Inflammatory macrophage treated with lipopolysaccharide for 1 hour (primary cell): Measurements from ENCODE around the gene BRIP1.
"Not testable (repeated sequence)": the region's sequence is repeated elsewhere in the genome, so short reads cannot be mapped to it uniquely, and the experiment has no call there.

Experiments used
- DNase-seq, 2 donors: peaks; one replicate each; pipeline ENCODE4 v3.0.0-alpha.2; 2020 to 2022

The BRIP1 gene

DNA sequence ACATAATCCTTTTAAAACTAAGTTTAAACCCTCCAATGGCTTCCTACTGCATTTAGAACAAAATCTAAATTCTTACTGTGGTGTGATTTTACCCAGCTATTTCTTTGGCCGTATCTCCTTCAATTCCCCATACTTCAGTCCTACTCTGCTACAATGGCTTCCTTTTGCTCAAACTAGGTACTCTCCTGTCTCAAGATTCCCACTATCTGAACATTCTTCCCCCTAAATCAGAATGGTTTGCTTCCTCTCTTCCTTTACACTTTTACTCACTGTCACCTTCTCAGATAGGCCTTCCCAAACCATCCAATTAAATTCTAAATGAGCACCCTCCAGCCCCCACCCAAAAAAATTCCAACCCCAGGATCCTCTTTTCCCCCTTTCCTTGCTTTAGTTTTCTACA, 109.2 kb downstream of the BRIP1 start:
- no peak for DNase-seq

DNA sequence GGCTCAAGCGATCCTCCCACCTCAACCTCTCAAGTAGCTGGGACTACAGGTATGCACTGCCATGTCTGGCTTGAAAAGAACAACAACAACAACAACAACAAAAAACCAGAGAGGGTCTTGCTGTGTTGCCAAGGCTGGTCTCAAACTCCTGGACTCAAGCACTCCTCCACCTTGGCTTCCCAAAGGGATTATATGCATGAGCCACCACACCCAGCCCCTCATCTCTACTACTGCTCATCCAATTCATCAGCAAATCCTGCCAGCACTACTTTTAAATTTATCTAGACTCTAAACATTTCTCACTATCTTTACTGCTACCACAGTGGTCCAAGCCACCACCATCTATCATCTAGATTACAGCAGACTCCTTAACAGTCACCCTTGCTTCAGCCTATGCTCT, 109.6 kb downstream of the BRIP1 start:
- DNase-seq, result no peak

DNA sequence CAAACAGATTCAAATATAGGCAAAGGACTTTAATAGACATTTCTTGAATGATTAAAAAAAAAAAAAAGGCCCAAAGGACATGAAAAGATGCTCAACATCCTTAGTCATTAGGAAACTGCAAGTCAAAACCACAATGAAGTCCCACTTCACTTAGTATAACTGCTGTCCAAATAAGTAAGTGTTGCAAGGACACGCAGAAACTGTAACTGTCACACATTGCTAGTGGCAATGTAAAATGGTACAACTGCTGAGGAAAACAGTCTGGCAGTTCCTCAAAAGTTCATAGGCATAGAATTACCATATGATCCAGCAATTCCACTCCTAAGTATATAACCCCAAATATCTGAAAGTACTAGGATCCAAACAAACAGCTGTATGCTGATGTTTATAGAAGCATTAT, 112.7 kb downstream of the BRIP1 start:
- peak in 1 of 2 donors; percentile 3 for DNase-seq

DNA sequence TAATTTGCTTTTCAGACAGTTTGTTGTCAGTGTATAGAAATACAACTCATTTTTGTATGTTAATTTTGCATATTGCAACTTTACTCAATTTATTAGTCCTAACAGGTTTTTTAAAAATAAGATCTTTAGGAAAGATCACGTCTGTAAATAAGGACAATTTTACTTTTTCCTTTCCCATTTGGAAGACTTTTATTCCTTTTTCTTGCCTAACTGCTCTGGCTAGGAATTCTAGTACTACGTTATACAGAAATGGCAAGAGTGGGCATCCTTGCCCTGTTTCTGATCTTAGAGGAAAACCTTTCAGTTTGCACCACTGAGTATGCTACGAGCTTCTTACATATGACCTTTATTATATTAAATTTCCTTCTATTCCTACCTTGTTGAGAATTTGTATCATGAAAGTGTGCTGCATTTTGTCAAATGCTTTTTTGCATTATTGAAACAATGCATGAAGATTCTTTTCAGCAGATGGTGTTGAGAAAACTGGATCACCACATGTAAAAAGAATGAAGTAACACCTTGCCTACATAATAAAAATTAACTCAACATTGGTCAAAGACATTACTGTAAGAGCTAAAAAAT, 113.4 kb downstream of the BRIP1 start:
- DNase-seq, result no peak

DNA sequence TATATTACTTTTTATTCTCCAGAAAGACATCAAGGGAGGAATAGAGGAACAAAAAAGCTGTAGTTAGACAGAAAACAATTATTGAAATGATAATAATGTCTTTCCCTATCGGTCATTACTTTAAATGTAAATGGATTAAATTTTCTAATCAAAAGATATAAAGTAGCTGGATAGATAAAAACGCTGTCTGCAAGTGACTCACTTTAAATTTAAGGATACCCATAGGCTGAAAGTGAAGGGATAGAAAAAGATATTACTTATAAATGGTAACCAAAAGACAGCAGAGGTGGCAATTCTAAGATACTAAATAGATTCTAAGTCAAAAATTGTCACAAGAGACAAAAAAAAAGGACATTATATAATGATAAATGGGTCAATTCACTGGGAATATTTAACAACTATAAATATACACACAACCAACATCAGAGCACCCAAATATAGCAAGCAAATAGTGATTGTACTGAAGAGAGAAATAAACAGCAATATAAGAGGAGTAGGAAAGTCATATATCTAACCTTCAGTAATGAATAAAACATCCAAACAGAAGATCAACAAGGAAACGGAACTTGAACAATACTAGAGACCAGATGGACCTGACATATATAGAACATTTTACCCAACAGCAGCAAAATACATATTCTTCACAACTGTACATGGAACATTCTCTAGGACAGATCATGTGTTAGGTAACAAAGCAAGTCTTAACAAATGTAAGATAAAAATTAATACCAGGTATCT, 116.9 kb downstream of the BRIP1 start:
- DNase-seq, result no peak

DNA sequence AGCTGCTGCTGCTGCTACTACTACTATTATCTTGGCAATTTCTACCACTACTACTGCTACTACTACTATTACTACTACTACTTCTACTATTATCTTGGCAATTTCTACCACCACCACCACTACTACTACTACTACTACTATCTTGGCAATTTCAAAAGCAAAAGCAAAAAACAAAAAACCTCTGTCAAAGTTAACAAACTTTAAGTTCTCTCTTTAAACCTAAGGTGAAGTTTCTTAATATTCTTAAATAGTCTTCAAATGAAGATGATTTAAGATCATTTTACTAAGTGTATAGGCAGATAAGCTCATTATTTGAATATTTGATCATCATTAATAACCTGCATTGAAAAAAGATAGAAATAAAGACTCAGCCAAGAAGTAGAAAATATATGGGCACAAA, 118.5 kb downstream of the BRIP1 start:
- DNase-seq, result no peak

DNA sequence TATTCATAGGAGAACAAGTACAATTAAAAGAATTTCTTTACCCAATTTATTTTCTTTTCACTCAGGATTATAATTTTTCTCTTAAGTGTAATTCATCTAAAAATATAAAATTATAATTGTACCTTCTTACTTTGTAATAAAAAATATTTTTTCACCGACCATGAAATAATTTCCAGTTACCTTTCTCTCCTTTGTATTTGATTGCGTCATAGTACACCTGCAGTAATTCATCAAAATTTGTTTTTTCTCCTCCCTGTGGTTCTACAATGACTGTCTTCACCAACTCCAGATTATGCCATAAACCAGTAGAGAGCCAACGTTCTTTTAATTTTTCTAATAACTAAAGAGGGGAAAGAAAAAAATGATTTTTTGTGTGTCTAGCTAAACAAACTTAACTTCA, 119.1 kb downstream of the BRIP1 start:
- no peak for DNase-seq

DNA sequence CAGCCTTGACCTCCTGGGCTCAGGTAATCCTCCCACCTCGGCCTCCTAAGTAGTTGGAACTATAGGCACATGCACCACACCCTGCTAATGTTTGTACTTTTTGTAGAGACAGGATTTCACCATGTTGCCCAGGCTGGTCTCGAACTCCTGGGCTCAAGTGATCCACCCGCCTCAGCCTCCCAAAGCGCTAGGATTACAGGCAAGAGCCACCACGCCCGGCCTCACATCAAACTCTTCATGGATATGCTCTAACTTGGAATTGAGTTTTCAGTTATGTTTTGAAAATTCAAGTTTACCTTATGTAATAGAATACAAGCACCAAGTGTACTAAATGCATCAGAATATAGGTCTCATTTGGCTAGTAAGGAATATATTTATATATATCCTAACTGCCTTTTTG, 119.6 kb downstream of the BRIP1 start:
- no peak for DNase-seq

DNA sequence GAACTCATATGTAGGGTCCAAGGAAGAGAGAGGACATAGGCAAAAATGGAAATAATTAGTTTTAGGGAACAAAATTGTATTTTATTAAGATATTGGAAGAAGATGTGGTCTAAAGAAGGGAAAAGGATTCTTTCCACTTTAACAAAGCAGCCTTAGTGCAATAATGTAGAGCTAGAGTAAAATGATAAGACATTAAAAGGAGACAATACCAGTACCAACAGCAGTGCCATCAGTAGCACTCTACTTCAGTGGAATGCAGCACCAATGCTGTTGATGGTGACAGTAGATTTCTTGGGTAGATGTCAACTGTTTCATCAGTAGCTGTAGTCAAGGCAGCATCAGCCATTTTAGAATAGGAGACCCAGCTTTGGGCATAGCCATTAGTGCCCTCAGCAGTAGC, 124.3 kb downstream of the BRIP1 start:
- DNase-seq, result no peak

DNA sequence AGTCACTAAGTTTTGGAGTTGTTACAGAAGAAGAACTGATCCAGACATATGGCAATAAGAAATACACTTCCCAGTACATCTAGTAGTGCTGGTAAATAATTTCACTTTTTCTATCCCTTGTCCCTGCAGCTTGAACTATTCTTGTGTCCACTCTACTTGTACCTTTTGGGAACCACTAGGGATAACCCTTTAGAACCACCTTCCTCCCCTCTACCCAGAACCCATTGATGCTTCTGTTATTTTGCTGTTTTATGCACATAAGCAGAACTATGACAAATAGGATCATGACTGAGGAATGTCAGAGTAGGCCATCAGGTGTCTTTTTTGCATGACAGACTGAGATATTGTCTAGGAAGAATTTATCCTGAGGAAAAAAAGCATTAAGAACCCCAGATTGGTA, 125.1 kb downstream of the BRIP1 start:
- no peak for DNase-seq

DNA sequence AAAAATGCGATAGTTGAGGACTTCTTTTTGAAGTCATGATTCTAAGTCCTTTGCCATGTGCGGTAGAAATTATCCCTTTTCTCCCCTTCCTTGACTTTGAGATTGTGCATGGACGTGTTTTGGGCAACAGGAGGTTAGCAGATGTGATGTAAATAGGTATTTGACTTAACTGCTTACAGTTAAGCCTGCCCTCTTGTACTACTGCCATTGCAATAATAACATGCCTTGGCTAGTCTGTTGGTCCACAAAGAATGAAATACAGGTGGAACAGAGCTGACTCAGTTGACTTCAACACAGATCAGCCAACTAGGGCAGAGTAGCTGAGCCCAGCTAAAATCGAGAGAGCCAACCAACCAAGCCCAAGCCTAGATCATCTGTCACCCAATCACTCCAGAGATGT, 125.5 kb downstream of the BRIP1 start:
- DNase-seq, result no peak

DNA sequence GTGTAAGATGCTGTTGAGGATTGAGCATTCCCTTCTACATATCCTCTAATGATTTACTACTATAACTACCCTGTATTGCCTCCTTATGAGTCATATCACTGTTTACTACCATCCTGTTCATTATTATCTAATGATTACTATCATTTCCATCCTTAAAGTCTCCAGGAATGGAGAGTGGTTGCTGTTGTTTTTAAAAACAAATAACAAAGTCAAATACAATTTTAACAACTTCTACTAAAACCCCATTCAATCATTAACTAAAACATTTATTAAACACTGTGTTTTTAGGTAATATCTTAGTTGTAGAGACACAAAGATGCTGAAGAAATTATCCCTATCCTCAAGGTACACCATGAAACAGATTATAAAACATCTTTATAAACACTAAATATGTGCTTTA, 126.9 kb downstream of the BRIP1 start:
- DNase-seq, result no peak

DNA sequence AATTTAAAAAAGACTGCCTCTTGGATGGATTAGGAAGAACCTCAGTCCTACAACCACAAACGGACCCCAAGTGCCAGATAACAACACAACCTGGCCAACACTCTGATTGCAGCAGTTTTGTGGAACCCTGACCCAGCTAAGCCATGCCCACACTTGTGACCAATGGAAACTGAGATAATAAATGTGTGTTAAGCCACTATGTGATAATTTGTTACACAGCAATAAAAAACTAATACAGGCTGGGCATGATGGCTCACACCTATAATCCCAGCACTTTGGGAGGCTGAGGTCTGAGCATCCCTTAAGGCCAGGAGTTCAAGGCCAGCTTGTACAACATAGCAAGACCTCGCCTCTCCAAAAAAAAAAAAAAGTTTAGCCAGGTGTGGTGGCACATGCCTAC, 127.5 kb downstream of the BRIP1 start:
- DNase-seq, result no peak

DNA sequence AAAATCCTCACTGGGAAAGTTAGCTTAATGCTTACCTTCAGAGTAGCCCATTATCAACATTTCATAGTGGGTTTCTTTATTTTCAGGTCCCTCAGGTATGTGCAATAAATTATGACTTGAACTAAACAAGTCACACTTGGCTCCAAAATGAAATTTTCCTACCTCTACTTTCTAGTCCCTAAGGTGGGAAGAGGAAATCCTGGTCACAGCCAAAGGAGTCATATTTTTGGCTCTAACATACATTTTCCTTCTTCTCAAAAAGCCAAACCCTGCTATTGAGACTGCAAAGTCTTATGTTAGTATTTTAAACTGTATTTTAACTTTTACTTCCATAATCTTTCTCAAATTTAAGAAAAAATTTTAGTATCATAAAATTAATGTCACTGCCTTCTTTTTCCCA, 128.9 kb downstream of the BRIP1 start:
- no peak for DNase-seq

DNA sequence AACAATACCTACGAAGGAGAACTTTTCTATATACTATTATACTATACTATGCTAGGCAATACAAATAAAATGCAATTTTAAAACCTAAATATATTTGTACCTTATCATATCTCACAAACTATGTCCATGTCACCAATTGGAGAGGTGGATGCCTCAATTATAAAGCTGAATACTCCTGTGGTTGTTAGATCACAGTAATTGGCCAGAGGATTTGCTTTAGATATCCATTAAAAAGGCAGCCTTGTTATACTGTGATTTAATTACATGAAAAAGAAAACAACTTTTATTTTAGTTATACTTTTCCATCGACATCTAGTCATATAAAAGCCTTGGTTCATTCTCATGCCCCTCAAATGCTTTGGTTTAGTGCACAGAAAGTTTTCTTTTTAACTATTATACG, 129.3 kb downstream of the BRIP1 start:
- DNase-seq, result no peak

DNA sequence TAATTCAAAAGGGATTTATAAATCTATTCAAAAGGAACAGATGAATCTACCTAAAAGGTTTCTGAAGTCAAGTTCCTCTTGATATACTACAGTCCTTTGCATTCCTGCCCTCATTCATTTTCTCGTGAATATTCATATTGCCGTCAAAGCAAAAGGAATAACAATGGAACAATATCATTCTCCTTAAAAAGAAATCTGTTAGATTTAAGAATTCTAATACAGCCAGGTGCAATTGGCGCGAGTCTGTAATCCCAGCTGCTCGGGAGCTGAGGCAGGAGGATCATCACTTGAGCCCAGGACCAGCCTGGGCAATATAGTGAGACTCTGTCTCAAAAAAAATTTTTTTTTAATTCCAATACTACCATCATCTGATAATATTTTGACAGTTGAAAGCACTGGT, 130.3 kb downstream of the BRIP1 start:
- no peak for DNase-seq

DNA sequence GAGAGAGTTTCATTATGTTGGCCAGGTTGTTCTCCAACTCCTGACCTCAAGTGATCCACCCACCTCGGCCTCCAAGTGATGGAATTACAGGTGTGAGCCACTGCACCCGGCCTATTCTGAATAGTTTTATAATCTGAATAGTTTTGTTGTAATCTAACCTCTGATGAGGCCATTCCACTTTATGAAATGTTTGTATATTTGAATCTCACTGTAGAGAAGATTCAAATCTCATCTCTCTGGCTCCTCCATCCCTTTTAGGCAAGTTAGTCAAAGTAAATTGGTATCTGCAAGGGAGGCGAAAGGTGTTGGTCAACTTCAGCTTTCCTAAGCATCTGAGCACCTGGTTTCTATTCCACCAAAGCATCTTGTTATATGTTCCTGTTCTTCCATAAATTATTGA, 131.2 kb downstream of the BRIP1 start:
- no peak for DNase-seq

DNA sequence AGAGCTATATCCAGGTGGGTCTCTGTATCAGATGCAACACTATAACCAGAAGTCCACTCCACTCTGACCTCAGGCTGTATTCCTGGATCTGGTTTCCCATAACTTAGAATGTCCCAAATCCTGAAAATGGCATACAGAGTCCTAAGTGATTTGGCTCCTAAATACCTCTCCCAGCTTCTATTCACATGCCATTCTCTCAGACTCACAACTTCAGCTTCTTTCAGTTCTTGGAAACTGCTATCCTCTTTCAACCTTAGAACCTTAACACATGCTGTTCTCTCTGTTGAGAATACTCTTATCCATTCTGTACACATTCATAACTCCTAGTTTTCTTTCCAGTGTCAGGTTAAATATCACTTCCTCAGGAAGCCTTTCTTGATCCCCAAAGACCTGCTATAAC, 132.0 kb downstream of the BRIP1 start:
- DNase-seq, result no peak

DNA sequence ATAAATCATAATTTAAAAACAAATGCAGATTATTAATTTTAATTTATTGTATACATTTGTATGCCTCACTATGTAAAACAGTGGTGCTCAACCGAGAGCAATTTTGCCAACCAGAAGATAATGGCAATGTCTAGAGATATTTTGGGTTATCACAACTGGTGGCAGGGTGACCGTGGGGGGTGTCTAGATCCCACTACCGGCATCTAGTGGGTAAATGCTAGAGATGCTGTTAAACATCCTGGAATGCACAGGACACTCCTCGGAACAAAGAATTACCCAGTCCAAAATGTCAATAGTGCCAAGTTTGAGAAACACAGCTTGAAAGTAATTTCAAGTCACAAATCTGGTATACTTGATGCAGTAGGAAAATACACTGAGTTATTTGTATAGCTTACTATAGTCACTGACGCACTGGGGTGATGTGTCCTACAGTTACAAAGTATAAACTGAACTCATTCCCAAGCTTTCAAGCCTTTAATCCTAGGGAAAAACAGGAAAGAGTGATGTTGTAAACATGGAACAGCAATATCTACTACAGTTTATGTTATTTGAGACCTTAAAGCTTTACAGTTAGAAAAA, 133.5 kb downstream of the BRIP1 start:
- DNase-seq, result no peak

DNA sequence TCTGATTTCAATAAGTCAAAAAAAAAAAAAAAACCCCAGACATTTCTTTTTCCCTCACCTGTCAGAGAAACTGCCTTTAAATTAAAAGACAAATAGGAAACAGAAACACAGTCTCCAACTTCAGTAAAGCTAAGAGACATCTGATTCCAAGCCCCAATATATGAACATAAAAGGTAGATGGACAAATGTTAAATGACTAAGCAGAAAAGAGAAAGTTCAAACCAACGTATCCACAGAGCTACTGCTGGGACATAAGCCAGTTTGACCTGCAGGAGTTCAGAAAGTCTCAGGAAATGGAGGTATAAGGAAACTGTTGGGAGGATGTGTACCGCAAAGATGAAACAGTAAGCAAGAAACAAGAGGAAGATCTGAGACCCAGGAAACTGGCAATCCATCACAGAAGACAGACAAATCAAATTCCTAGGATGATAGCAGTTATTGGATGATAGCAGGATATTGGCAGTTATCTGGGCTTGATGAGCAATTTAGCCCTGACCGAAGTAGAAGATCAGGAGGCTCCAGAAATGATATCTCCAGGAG, 135.0 kb downstream of the BRIP1 start:
- no peak for DNase-seq

DNA sequence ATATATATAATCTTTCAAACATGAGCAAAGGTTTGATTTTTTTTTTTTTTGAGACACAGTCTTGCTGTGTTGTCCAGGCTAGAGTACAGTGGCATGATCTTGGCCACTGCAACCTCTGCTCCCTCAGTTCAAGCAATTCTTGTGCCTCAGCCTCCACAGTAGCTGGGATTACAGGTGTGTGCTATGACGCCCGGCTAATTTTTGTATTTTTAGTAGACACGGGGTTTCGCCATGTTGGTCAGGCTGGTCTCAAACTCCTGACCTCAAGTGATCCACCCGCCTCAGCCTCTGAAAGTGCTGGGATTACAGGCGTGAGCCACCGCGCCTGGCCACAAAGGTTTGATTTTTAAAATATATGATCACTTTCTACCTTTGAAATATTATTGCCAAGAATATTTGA, 135.5 kb downstream of the BRIP1 start:
- not testable (repeated sequence) for DNase-seq

DNA sequence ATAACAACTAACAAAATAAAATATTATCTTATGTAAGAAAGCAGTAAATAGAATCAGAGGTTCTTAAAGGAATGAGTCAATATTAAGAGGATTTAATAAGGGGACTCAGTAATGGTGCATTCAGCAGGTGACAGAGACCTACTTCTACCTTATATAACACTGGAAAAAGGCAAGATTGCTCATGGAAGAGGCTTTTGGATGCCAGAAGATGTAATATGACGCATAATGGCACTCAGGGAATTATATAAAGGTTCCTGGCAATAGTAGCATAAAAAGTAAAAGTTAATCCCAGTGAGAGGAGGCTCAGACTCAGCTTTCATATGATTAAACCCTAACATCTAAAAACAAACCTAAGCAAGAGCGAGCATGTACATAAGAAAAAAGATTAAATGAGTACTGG, 136.4 kb downstream of the BRIP1 start:
- no peak for DNase-seq

DNA sequence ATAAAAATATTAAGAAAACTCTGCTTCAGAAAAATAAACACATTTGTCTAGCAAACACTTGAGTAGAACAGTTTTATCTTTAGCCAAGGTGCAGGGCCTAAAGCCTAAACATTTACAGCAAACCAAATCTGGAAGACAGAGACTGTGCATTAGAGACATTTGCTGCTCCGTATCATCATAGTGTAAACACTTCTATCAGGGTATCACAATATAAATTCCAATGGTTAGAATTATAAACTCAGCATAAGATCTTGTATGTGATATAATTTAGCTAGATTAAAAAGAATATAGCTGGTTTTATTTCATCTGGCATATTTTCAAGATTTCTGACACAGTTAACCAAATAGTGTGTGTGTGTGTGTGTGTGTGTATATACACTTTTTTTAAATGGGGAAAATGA, 138.6 kb downstream of the BRIP1 start:
- no peak for DNase-seq

DNA sequence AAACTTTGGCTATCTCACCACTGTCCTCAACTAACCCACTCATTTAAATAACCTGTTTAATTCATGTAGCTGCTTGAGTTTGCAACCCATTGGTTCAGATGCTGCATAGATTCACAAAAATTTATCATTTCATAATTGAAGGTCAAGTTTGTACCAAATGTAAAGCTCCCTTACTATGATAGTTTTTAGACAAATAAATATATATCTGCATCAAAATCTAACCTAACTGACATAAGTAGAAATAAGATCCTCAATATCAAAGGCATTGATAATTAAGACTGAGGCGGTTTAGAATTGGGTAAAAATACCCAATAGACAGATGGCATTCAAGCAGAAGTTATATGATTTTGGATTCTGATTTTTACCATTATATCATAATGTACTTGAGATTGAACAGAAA, 139.4 kb downstream of the BRIP1 start:
- no peak for DNase-seq

DNA sequence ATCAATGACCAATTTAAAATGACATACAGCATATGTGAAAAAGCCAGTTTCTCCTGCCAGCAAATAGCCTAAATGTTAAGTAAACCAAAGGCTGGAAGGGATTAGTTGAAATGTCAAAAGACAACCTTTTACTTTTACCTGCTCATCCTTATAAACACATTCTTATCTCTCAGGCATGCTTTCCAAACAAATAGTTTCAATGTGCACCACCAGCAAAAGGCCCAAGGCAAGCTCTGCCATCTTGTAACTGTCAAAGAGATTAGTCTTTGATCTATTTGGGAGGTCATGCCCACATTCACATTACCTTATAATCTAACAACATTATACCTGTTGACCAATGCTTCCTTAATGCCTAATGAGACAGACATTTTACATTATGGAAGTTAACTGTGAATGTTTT, 140.1 kb downstream of the BRIP1 start:
- DNase-seq, result no peak
